ENCODE results near the gene DEDD.

Gene DEDD

GRCh38 chr1:161132410-161133219 is at the start of gene DEDD:
Gene DEDD (minus strand): TSS chr1:161132667. CDS start chr1:161124462, 8,205 bp downstream.
- peak; percentile 97 to 98 for DNase-seq

GRCh38 chr1:161182214-161182613 is 49.7 kb upstream of the DEDD start:
- no peak for DNase-seq

- no peak for DNase-seq
Measured at GRCh38 chr1:161180639-161181038, 48.2 kb upstream of the DEDD start.

GRCh38 chr1:161179698-161180097 is 47.2 kb upstream of the DEDD start:
- no peak for DNase-seq

GRCh38 chr1:161177936-161178244 is 45.4 kb upstream of the DEDD start:
- DNase-seq: no peak

GRCh38 chr1:161177112-161177935 is 44.9 kb upstream of the DEDD start, which contains the start of gene B4GALT3:
Gene B4GALT3 (minus strand): TSS chr1:161177507. CDS start chr1:161176060, 1,447 bp downstream.
- DNase-seq: peak; percentile 91

GRCh38 chr1:161176468-161177111 is 44.1 kb upstream of the DEDD start:
- DNase-seq: no peak

- no peak for DNase-seq
Measured at GRCh38 chr1:161175771-161176453, 43.4 kb upstream of the DEDD start.

GRCh38 chr1:161174911-161175310 is 42.4 kb upstream of the DEDD start:
- no peak for DNase-seq

GRCh38 chr1:161173711-161174110 is 41.2 kb upstream of the DEDD start:
- no peak for DNase-seq

GRCh38 chr1:161172776-161173376 is 40.4 kb upstream of the DEDD start:
- no peak for DNase-seq

- DNase-seq: no peak
Measured at GRCh38 chr1:161172349-161172748, 39.9 kb upstream of the DEDD start.

GRCh38 chr1:161171696-161172095 is 39.2 kb upstream of the DEDD start:
- no peak for DNase-seq

GRCh38 chr1:161171191-161171590 is 38.7 kb upstream of the DEDD start:
- no peak for DNase-seq

- DNase-seq: no peak
Measured at GRCh38 chr1:161168906-161169305, 36.4 kb upstream of the DEDD start.

GRCh38 chr1:161166669-161167548 is 34.4 kb upstream of the DEDD start:
- DNase-seq: peak in 1 of 2 experiments; percentile 24

- peak; percentile 98 to 99 for DNase-seq
Measured at GRCh38 chr1:161165742-161166668, 33.5 kb upstream of the DEDD start, which contains the start of gene PPOX. Gene PPOX (plus strand): TSS chr1:161166426. CDS start chr1:161166848, 422 bp downstream.

- no peak for DNase-seq
Measured at GRCh38 chr1:161164901-161165610, 32.6 kb upstream of the DEDD start.

GRCh38 chr1:161163793-161164192 is 31.3 kb upstream of the DEDD start:
- no peak for DNase-seq
